LNCaP clone FGC (cell line): ENCODE measurements around the gene THYN1.
"Not testable (repeated sequence)": the region's sequence is repeated elsewhere in the genome, so short reads cannot be mapped to it uniquely, and the experiment has no call there.

Experiments
- DNase-seq: peaks from one replicate; pipeline ENCODE4 v3.0.0-alpha.2; 2011; ENCODE audit warnings: low read depth
- H3K4me3 ChIP-seq: 2 replicates; pipeline ENCODE4 v1.5.1; 2011; ENCODE audit warnings: mild to moderate bottlenecking, low read depth, low read length, control low read depth
- CTCF ChIP-seq: IDR thresholded peaks from 2 replicates; pipeline ENCODE4 v1.5.1; 2012; ENCODE audit warnings: mild to moderate bottlenecking; ENCODE audit not compliant: control insufficient read depth, insufficient read depth; ENCODE audit errors: extremely low read depth

THYN1 gene

GRCh38 chr11:134289789-134290188, 36.6 kb upstream of the THYN1 start:
- no peak for DNase-seq
- no peak for TF ChIP-seq CTCF

DNA sequence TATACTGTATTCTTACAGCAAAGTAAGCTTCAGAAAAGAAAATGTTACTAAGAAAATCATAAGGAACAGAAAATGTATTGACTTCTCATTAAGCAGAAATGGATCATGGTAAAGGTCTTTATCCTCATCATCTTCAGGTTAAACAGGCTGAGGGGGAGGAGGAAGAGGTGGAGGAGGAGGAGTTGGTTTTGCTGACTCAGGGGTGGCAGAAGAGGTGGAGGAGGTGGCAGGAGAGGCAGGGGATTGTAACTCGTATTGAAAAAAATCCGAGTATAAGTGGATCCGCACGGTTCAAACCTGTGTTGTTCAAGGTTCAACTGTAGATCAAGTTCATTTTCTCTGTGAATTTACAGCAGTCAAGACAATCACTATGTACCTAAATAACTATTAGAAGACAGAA, 36.0 kb upstream of the THYN1 start:
- DNase-seq: no peak
- TF ChIP-seq CTCF: no peak
- H3K4me3 ChIP-seq: no peak overlapping the region

More at GRCh38 chr11:134289789-134290188, 36.6 kb upstream of the THYN1 start:
- H3K4me3 ChIP-seq: no peak overlapping the region

- TF ChIP-seq CTCF: no peak
- no peak overlapping the region for H3K4me3 ChIP-seq
- no peak for DNase-seq
Observed at GRCh38 chr11:134288486-134288885, 35.3 kb upstream of the THYN1 start.

DNA sequence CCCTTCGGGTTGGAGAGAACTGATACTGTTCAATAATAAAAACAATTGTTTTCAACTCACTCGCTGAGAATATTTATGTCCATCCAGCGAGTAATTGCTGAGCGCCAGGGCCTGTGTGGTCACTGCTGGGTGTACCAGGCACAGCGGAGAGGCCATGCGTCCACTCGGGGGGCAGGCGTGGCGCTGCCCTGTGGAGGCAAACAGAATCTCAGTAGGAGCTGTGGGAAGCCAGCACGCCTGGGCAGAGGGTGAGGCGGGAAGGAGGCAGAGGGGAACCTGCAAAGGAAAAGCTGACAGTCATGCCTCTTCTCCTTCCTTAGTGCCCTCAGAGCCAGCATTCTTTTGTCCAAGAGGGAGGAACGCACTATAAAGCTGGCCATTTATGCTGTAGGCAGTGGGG, 34.4 kb upstream of the THYN1 start:
- DNase-seq: no peak
- H3K4me3 ChIP-seq: no peak overlapping the region
- no peak for TF ChIP-seq CTCF

- not testable (repeated sequence) for DNase-seq, H3K4me3 ChIP-seq
Observed at GRCh38 chr11:134284349-134284748, 31.2 kb upstream of the THYN1 start.

- H3K4me3 ChIP-seq: no peak overlapping the region
- DNase-seq: no peak
- no peak for TF ChIP-seq CTCF
Observed at GRCh38 chr11:134283461-134284230, 30.5 kb upstream of the THYN1 start.

GRCh38 chr11:134282121-134283045, 29.2 kb upstream of the THYN1 start:
- no peak overlapping the region for H3K4me3 ChIP-seq
- DNase-seq: no peak
- TF ChIP-seq CTCF: no peak

GRCh38 chr11:134281635-134282034, 28.5 kb upstream of the THYN1 start:
- not testable (repeated sequence) for DNase-seq, H3K4me3 ChIP-seq
